ENCODE measurements around the gene LILRB2. TPM values are rescaled to one million over a fixed set of nuclear protein-coding genes. Genes with fewer than 3 reads are reported as not detected.
"Not testable (repeated sequence)": the region's sequence is repeated elsewhere in the genome, so short reads cannot be mapped to it uniquely, and the experiment has no call there.

LILRB2 gene
- total RNA-seq, 1 experiment from 2014 or later = 0.22 TPM

GRCh38 chr19:54239491-54240371, 41.2 kb downstream of the LILRB2 start:
- not testable (repeated sequence) for DNase-seq; H3K79me2 ChIP-seq (ENCODE audit: low read length); H3K27me3 ChIP-seq (ENCODE audit: low read length); H3K4me3 ChIP-seq (ENCODE audit: low read length); H3K27ac ChIP-seq (ENCODE audit: low read length); H3K36me3 ChIP-seq (ENCODE audit: insufficient read depth, low read length); H3K9me3 ChIP-seq (ENCODE audit: low read length); H3K4me2 ChIP-seq (ENCODE audit: low read depth, low read length, poor library complexity, severe bottlenecking); H3K9ac ChIP-seq (ENCODE audit: low read length); H2AFZ ChIP-seq (ENCODE audit: low read length); H4K20me1 ChIP-seq (ENCODE audit: insufficient read depth, low read depth, low read length); H3K9me2 ChIP-seq (replicated peaks; ENCODE audit: insufficient read depth, low read length); H3K4me1 ChIP-seq (ENCODE audit: low read length)

- Histone ChIP-seq H3K4me2 (ENCODE audit: low read depth, low read length, poor library complexity, severe bottlenecking) (no peak overlapping the region), H4K20me1 (ENCODE audit: insufficient read depth, low read depth, low read length) (no peaks in the 10 kb centered on the region), H3K9me3 (ENCODE audit: low read length) (no peaks in the 10 kb centered on the region), H3K27me3 (ENCODE audit: low read length) (no peaks in the 10 kb centered on the region), H3K9me2 (replicated peaks; ENCODE audit: insufficient read depth, low read length) (no peaks in the 10 kb centered on the region), H3K79me2 (ENCODE audit: low read length) (no peaks in the 10 kb centered on the region), H3K4me1 (ENCODE audit: low read length) (no peaks in the 10 kb centered on the region), H3K27ac (ENCODE audit: low read length) (no peak overlapping the region), H3K36me3 (ENCODE audit: insufficient read depth, low read length) (no peaks in the 10 kb centered on the region), H3K4me3 (ENCODE audit: low read length) (no peak overlapping the region), H3K9ac (ENCODE audit: low read length) (no peak overlapping the region), H2AFZ (ENCODE audit: low read length) (no peak overlapping the region)
- no peak for DNase-seq
Observed at GRCh38 chr19:54233941-54234340, 47.0 kb downstream of the LILRB2 start.

- Histone ChIP-seq H3K79me2 (ENCODE audit: low read length) (no peaks in the 10 kb centered on the region), H3K9ac (ENCODE audit: low read length) (peak overlapping the region; percentile 28; the same call in 1 of the 2 replicates), H3K4me2 (ENCODE audit: low read depth, low read length, poor library complexity, severe bottlenecking) (no peak overlapping the region), H3K4me1 (ENCODE audit: low read length) (no peaks in the 10 kb centered on the region), H3K27ac (ENCODE audit: low read length) (no peak overlapping the region), H4K20me1 (ENCODE audit: insufficient read depth, low read depth, low read length) (no peaks in the 10 kb centered on the region), H3K9me2 (replicated peaks; ENCODE audit: insufficient read depth, low read length) (no peaks in the 10 kb centered on the region), H3K9me3 (ENCODE audit: low read length) (no peaks in the 10 kb centered on the region), H2AFZ (ENCODE audit: low read length) (no peak overlapping the region), H3K27me3 (ENCODE audit: low read length) (no peaks in the 10 kb centered on the region), H3K4me3 (ENCODE audit: low read length) (no peak overlapping the region), H3K36me3 (ENCODE audit: insufficient read depth, low read length) (no peaks in the 10 kb centered on the region)
- peak; percentile 95 for DNase-seq
Observed at GRCh38 chr19:54231077-54231931, 49.6 kb downstream of the LILRB2 start.

- Histone ChIP-seq H3K9me2 (replicated peaks; ENCODE audit: insufficient read depth, low read length) (no peaks in the 10 kb centered on the region), H4K20me1 (ENCODE audit: insufficient read depth, low read depth, low read length) (no peaks in the 10 kb centered on the region), H3K4me1 (ENCODE audit: low read length) (no peaks in the 10 kb centered on the region), H3K4me2 (ENCODE audit: low read depth, low read length, poor library complexity, severe bottlenecking) (no peak overlapping the region), H3K9ac (ENCODE audit: low read length) (no peak overlapping the region), H3K9me3 (ENCODE audit: low read length) (no peaks in the 10 kb centered on the region), H3K27ac (ENCODE audit: low read length) (no peak overlapping the region), H2AFZ (ENCODE audit: low read length) (no peak overlapping the region), H3K79me2 (ENCODE audit: low read length) (no peaks in the 10 kb centered on the region), H3K36me3 (ENCODE audit: insufficient read depth, low read length) (no peaks in the 10 kb centered on the region), H3K27me3 (ENCODE audit: low read length) (no peaks in the 10 kb centered on the region), H3K4me3 (ENCODE audit: low read length) (no peak overlapping the region)
- DNase-seq = no peak
Observed at GRCh38 chr19:54230031-54230430, 50.9 kb downstream of the LILRB2 start.

- H3K4me1 ChIP-seq (ENCODE audit: low read length) = no peaks in the 10 kb centered on the region
- no peak overlapping the region for H3K4me3 ChIP-seq (ENCODE audit: low read length)
- no peaks in the 10 kb centered on the region for H3K79me2 ChIP-seq (ENCODE audit: low read length)
- no peak overlapping the region for H3K27ac ChIP-seq (ENCODE audit: low read length)
- no peak overlapping the region for H3K4me2 ChIP-seq (ENCODE audit: low read depth, low read length, poor library complexity, severe bottlenecking)
- H3K9me3 ChIP-seq (ENCODE audit: low read length) = no peaks in the 10 kb centered on the region
- H3K27me3 ChIP-seq (ENCODE audit: low read length) = no peaks in the 10 kb centered on the region
- H2AFZ ChIP-seq (ENCODE audit: low read length) = no peak overlapping the region
- DNase-seq = no peak
- H3K9me2 ChIP-seq (replicated peaks; ENCODE audit: insufficient read depth, low read length) = no peaks in the 10 kb centered on the region
- no peaks in the 10 kb centered on the region for H3K36me3 ChIP-seq (ENCODE audit: insufficient read depth, low read length)
- H4K20me1 ChIP-seq (ENCODE audit: insufficient read depth, low read depth, low read length) = no peaks in the 10 kb centered on the region
- H3K9ac ChIP-seq (ENCODE audit: low read length) = no peak overlapping the region
Observed at GRCh38 chr19:54229146-54229545, 51.8 kb downstream of the LILRB2 start.

GRCh38 chr19:54224619-54225018, 56.3 kb downstream of the LILRB2 start:
- H3K4me2 ChIP-seq (ENCODE audit: low read depth, low read length, poor library complexity, severe bottlenecking); H2AFZ ChIP-seq (ENCODE audit: low read length); H3K4me3 ChIP-seq (ENCODE audit: low read length); H3K27ac ChIP-seq (ENCODE audit: low read length); H4K20me1 ChIP-seq (ENCODE audit: insufficient read depth, low read depth, low read length); H3K9me3 ChIP-seq (ENCODE audit: low read length); H3K27me3 ChIP-seq (ENCODE audit: low read length); H3K79me2 ChIP-seq (ENCODE audit: low read length); H3K9me2 ChIP-seq (replicated peaks; ENCODE audit: insufficient read depth, low read length); H3K9ac ChIP-seq (ENCODE audit: low read length); H3K36me3 ChIP-seq (ENCODE audit: insufficient read depth, low read length); H3K4me1 ChIP-seq (ENCODE audit: low read length); DNase-seq: not testable (repeated sequence)

- not testable (repeated sequence) for H3K9me3 ChIP-seq (ENCODE audit: low read length); H2AFZ ChIP-seq (ENCODE audit: low read length); H4K20me1 ChIP-seq (ENCODE audit: insufficient read depth, low read depth, low read length); H3K4me1 ChIP-seq (ENCODE audit: low read length); H3K4me2 ChIP-seq (ENCODE audit: low read depth, low read length, poor library complexity, severe bottlenecking); H3K9me2 ChIP-seq (replicated peaks; ENCODE audit: insufficient read depth, low read length); DNase-seq; H3K4me3 ChIP-seq (ENCODE audit: low read length); H3K36me3 ChIP-seq (ENCODE audit: insufficient read depth, low read length); H3K9ac ChIP-seq (ENCODE audit: low read length); H3K27me3 ChIP-seq (ENCODE audit: low read length); H3K79me2 ChIP-seq (ENCODE audit: low read length); H3K27ac ChIP-seq (ENCODE audit: low read length)
Observed at GRCh38 chr19:54223937-54224281, 57.0 kb downstream of the LILRB2 start.

All from Karpas-422 (cell line).